Measurements from ENCODE around the gene CHRND.

CHRND gene

GRCh38 chr2:232550354-232551249 lies 24.6 kb downstream of the CHRND start, which contains the start of the genes EIF4E2 and TIGD1 (continued):
- TF ChIP-seq ZNF26 (tag by site-specific recombination; IDR thresholded peaks at IDR 0.05) (no peak), ZBTB1 (tag by site-specific recombination; IDR thresholded peaks at IDR 0.05) (no peak), ZSCAN30 (tag by site-specific recombination; IDR thresholded peaks at IDR 0.05) (peak; percentile 94), ZNF747 (tag by site-specific recombination; IDR thresholded peaks at IDR 0.05) (no peak), ZNF580 (tag by site-specific recombination; IDR thresholded peaks at IDR 0.05) (peak; percentile 98), ZNF132 (tag by site-specific recombination; IDR thresholded peaks at IDR 0.05; ENCODE audit: borderline replicate concordance) (no peak), ZNF138 (tag by site-specific recombination; IDR thresholded peaks at IDR 0.05; ENCODE audit: borderline replicate concordance) (no peak), ZNF341 (tag by site-specific recombination; IDR thresholded peaks at IDR 0.05; ENCODE audit: low read depth) (peak; percentile 92), SALL2 (tag by site-specific recombination; IDR thresholded peaks at IDR 0.05; ENCODE audit: borderline replicate concordance) (no peak), ZNF670 (tag by site-specific recombination; IDR thresholded peaks at IDR 0.05; ENCODE audit: low read depth) (no peak), ZNF658 (tag by site-specific recombination; IDR thresholded peaks at IDR 0.05) (no peak), ZNF324 (tag by site-specific recombination; IDR thresholded peaks at IDR 0.05) (no peak; the same call in 1 of the 2 replicates), ZNF530 (tag by site-specific recombination; IDR thresholded peaks at IDR 0.05; ENCODE audit: low read depth) (no peak), KLF1 (tag by site-specific recombination; IDR thresholded peaks at IDR 0.05) (peak; percentile 77), ZNF560 (tag by site-specific recombination; IDR thresholded peaks at IDR 0.05; ENCODE audit: borderline replicate concordance) (no peak), ZNF473 (tag by site-specific recombination; IDR thresholded peaks at IDR 0.05) (no peak), ZNF549 (tag by site-specific recombination; IDR thresholded peaks at IDR 0.05) (peak; percentile 94), ZNF24 (tag by site-specific recombination; IDR thresholded peaks at IDR 0.05) (0 out of 2 replicates have a peak, but pooled peaks have one; percentile 12), REPIN1 (tag by site-specific recombination; IDR thresholded peaks at IDR 0.05; ENCODE audit: low read depth) (no peak), YY1 (tag by site-specific recombination; IDR thresholded peaks at IDR 0.05) (0 out of 2 replicates have a peak, but pooled peaks have one; percentile 10), ZSCAN18 (tag by site-specific recombination; IDR thresholded peaks at IDR 0.05) (no peak), AEBP2 (tag by site-specific recombination; IDR thresholded peaks at IDR 0.05; ENCODE audit: borderline replicate concordance) (no peak), ZNF664 (tag by site-specific recombination; IDR thresholded peaks at IDR 0.05) (no peak), ZNF175 (tag by site-specific recombination; IDR thresholded peaks at IDR 0.05) (no peak), HOXC10 (CRISPR knock-in tag; IDR thresholded peaks at IDR 0.05) (no peak), ZNF707 (tag by site-specific recombination; IDR thresholded peaks at IDR 0.05) (no peak), ELK4 (IDR thresholded peaks at IDR 0.05; ENCODE audit: borderline replicate concordance, low read depth, low read length) (peak; percentile 41; the same call in 1 of the 2 replicates), ZNF223 (tag by site-specific recombination; IDR thresholded peaks at IDR 0.05) (no peak), ZNF521 (tag by site-specific recombination; IDR thresholded peaks at IDR 0.05) (no peak), ZNF221 (tag by site-specific recombination; IDR thresholded peaks at IDR 0.05; ENCODE audit: borderline replicate concordance) (no peak), ZNF248 (tag by site-specific recombination; IDR thresholded peaks at IDR 0.05) (no peak), ZNF280C (tag by site-specific recombination; IDR thresholded peaks at IDR 0.05) (no peak)
